H1 (cell line): ENCODE results near the gene TFCP2L1. TPM values are rescaled to one million over a fixed set of nuclear protein-coding genes. Genes with fewer than 3 reads are reported as not detected.

ENCODE experiments used
- BRCA1 ChIP-seq: IDR thresholded peaks from 2 replicates; pipeline ENCODE4 v1.6.1; 2012; ENCODE audit warnings: low read depth, low read length, improper control_type of control experiment
- EP300 ChIP-seq, 2 experiments: IDR thresholded peaks; 1 replicate in 1 of 2; 2 replicates in 1 of 2; pipeline ENCODE4 v1.6.1; 2011 to 2012; ENCODE audit warnings: low read depth in 2 of 2, low read length in 2 of 2, mild to moderate bottlenecking in 2 of 2, borderline replicate concordance in 1 of 2, inconsistent platforms in 1 of 2, moderate library complexity in 1 of 2
- KDM4A ChIP-seq: IDR thresholded peaks from one replicate; pipeline ENCODE4 v1.7.1; 2012; ENCODE audit warnings: low read depth, mild to moderate bottlenecking, moderate library complexity, low read length, inconsistent platforms; ENCODE audit not compliant: severe bottlenecking
- SAP30 ChIP-seq: fragments of 300-600 bp; sonication (generic); IDR thresholded peaks from 2 replicates; pipeline ENCODE4 v1.7.1; 2012; ENCODE audit warnings: low read length, moderate library complexity, mild to moderate bottlenecking, inconsistent platforms; ENCODE audit not compliant: insufficient read depth, insufficient replicate concordance
- SP2 ChIP-seq: IDR thresholded peaks from 2 replicates; pipeline ENCODE4 v1.6.1; 2012; ENCODE audit warnings: mild to moderate bottlenecking, low read length, inconsistent platforms
- polyA plus RNA-seq, 7 experiments: library from polyadenylated mRNA; depleted of rRNA in 3 of 7; stranded (reverse) in 5 of 7; unstranded in 2 of 7; fragments of >200 nt in 5 of 7; fragments of 200-250 nt in 2 of 7; gene quantifications; 1 replicate in 5 of 7; 2 replicates in 1 of 7; 4 replicates in 1 of 7; pipeline versions ENCODE4 v1.2.1 to v1.2.3, GENCODE V29; 2011 to 2013; ENCODE audit warnings: missing spikeins in 2 of 7, mixed read lengths in 2 of 7
- total RNA-seq: library from RNA; stranded (reverse); fragmentation: NEBNext Ultra II Directional; extraction: Animal tissue kit (Norgen Biotek cat#: 25700); gene quantifications from 2 replicates; pipeline ENCODE4 v1.2.1, GENCODE V29; 2021

TFCP2L1 gene
- total and polyA plus RNA-seq, 2 of the 8 experiments (the other 6 are each of a cell fraction or from before 2014, with no cell fraction given): 1.5 to 3.8 TPM

- no peak for TF ChIP-seq KDM4A
- no peak for TF ChIP-seq BRCA1
- TF ChIP-seq SAP30: no peak
- TF ChIP-seq SP2: no peak
- no peak for TF ChIP-seq EP300 (IDR thresholded peaks at IDR 0.05; ENCODE audit: borderline replicate concordance in 1 of 2, low read depth in 2 of 2, low read length in 2 of 2)
Observed at GRCh38 chr2:121202541-121203310, 82.3 kb downstream of the TFCP2L1 start (continued).
